Dendritic cell treated with granulocyte-macrophage colony-stimulating factor and Interleukin-4, amounts not matched to agents 40 ng/mL and 50 ng/mL, for 4 days (primary cell): ENCODE data around the gene KRT33B.

ENCODE experiments used
- H3K27ac Mint-ChIP-seq: one replicate; pipeline ENCODE4 v1.8.0; 2022; ENCODE audit warnings: mild to moderate bottlenecking, mixed read lengths
- H3K27me3 Mint-ChIP-seq: one replicate; pipeline ENCODE4 v1.8.0; 2022; ENCODE audit warnings: mild to moderate bottlenecking, mixed read lengths
- H3K36me3 Mint-ChIP-seq: one replicate; pipeline ENCODE4 v1.8.0; 2022; ENCODE audit warnings: low read depth, mixed read lengths
- H3K4me1 Mint-ChIP-seq: one replicate; pipeline ENCODE4 v1.8.0; 2022; ENCODE audit warnings: low read depth, mixed read lengths
- H3K4me3 Mint-ChIP-seq: one replicate; pipeline ENCODE4 v1.8.0; 2022; ENCODE audit warnings: mild to moderate bottlenecking, moderate library complexity, mixed read lengths
- H3K9me3 Mint-ChIP-seq: one replicate; pipeline ENCODE4 v1.8.0; 2022; ENCODE audit warnings: mixed read lengths
- intact Hi-C: fragments of 100-400 bp; cut with micrococcal nuclease; formaldehyde crosslinking; loops from one replicate; pipeline ENCODE4 v1.15.0; 2022

Gene KRT33B

DNA sequence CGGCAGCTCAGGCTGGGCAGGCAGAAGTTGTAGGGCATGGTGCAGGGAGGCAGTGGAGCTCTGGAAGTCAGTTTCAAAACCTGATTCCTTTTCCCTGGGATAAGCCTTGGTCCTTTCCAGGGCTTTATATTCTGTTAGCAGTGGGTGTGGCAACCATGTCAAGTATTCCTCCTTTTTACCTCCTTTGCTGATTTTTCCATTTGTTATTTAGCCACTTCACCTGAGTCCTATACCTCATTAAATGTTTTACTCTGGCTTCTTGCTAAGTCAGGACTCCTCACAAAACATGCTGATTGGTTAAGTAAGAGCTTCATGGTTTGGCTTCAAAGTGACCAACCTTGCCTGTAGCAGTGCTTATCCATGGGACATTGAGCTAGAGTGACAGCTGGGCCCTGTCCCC, at the start of gene KRT33B:
Gene KRT33B, minus strand, starts transcription at position 101 of the 400 bp plus-strand sequence. Its CDS starts 63 bp downstream, at position 38.
- intact Hi-C loops = no loop called here
- Mint-ChIP-seq H3K4me3 (no peak within 1 kb of the TSS), H3K27ac (no peak within 1 kb of the TSS), H3K36me3 (no peaks in the 10 kb centered on the region), H3K9me3 (no peaks in the 10 kb centered on the region), H3K27me3 (peaks cover 12% of the 10 kb centered on the region), H3K4me1 (no peaks in the 10 kb centered on the region)

DNA sequence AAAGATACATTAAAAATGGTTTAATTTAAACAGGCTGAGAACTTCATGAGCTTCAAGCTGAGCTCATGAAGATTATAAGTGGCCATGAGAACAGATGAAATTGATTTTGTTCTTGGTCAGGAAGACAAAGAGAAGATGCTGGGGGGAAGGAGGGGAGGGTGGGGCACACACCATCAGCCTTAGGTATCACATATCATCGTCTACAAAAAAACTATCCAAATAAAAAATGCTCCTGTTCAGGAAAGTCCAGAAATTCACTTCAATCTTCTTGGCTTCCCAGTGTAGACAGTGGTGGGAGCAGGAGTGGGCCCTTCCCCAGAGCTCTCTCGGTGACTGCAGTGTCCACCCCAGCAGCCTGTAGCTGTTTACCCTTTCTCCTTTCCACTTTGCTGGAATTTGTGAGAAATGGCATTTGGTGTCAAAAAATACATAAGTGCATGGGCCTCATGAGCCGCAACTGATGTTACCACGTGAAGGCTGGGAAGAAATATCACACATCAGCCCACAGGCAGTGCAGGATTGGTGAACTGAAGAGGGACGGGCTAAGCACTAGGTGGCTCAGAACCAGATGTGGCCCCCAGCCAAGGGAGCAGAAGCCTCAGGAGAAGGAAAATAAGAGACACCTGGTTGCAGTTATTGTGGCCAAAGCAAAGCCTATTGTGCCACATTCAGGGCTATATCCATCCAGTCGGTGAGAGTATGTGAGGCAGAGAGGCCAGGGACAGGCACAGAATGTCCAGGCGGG, 48.7 kb upstream of the KRT33B start:
- intact Hi-C loops = no loop called here
- Mint-ChIP-seq H3K36me3 (no peaks in the 10 kb centered on the region), H3K4me1 (peaks cover 9% of the 10 kb centered on the region), H3K27me3 (peaks cover 5% of the 10 kb centered on the region), H3K9me3 (no peaks in the 10 kb centered on the region), H3K27ac (no peak overlapping the region), H3K4me3 (no peak overlapping the region)

GRCh38 chr17:41417576-41418015, 48.0 kb upstream of the KRT33B start:
- intact Hi-C loops = no loop called here
- no peaks in the 10 kb centered on the region for H3K9me3 Mint-ChIP-seq
- no peaks in the 10 kb centered on the region for H3K36me3 Mint-ChIP-seq
- peaks cover 9% of the 10 kb centered on the region for H3K4me1 Mint-ChIP-seq
- peaks cover 7% of the 10 kb centered on the region for H3K27me3 Mint-ChIP-seq
- H3K27ac Mint-ChIP-seq = peak overlapping the region; percentile 54
- H3K4me3 Mint-ChIP-seq = no peak overlapping the region

DNA sequence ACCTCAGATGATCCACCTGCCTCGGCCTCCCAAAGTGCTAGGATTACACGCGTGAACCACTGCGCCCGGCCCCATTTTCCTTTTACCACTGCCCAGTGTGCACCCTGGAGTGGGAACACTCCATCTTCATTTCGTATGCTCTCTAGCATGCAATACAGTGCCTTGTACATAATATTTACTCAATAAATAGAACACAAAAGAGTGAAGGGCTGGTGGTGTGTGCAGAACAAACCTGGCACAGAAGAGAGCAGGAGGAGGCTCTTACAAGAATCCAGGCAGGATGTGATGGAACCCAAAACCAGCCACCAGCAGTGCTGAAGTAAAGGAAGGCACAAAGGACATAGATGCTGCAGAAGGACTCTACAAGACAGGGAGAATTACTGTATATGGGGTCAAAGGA, 47.5 kb upstream of the KRT33B start:
- H3K27me3 Mint-ChIP-seq = peaks cover 7% of the 10 kb centered on the region
- no peak overlapping the region for H3K4me3 Mint-ChIP-seq
- H3K9me3 Mint-ChIP-seq = no peaks in the 10 kb centered on the region
- peak overlapping the region; percentile 54 for H3K27ac Mint-ChIP-seq
- no peaks in the 10 kb centered on the region for H3K36me3 Mint-ChIP-seq
- intact Hi-C loops = no loop called here
- H3K4me1 Mint-ChIP-seq = peaks cover 9% of the 10 kb centered on the region

DNA sequence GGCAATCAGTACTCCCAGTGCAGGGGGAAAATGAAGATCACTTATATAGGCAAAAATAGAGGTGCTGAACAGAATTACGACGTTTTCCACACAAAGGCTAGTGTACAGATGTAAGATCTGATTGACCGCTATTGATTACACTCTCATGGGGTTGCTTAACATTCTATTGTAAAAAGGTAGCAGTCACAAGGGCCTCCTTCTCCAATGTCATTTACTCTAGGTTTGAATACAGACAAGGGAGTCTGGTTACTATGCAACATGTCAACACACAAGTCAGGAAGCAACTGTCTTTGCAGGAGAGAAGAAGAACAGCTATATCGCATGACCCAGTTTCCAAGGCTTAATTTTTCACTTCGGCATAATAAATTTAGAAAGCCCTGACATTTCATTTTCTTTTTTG, 46.9 kb upstream of the KRT33B start:
- no peaks in the 10 kb centered on the region for H3K36me3 Mint-ChIP-seq
- no peak overlapping the region for H3K27ac Mint-ChIP-seq
- peaks cover 9% of the 10 kb centered on the region for H3K4me1 Mint-ChIP-seq
- peaks cover 8% of the 10 kb centered on the region for H3K27me3 Mint-ChIP-seq
- intact Hi-C loops = no loop called here
- no peaks in the 10 kb centered on the region for H3K9me3 Mint-ChIP-seq
- H3K4me3 Mint-ChIP-seq = no peak overlapping the region

DNA sequence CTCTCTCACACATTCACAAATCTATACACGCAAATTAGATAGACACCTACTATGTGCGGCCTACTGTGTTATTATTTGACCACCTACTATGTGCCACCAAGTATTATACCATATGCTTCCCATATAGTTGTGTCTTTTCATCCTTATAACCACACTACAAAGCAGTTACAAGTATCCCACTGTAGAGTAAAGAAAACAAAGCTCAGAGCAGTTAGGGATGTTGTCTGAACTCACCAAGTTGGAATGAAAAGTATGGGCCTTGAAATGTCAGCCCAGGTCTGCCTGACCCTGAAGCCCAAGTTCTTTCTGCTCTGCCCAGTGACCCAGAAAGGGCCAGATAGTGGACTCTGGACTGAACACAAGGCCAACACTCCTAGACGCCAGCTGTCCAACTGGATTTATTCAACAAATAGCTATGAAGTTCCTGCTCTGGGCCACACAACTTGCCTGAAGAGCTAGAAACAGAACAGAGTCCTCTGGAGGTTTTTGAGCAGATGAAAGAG, 46.3 kb upstream of the KRT33B start:
- peaks cover 9% of the 10 kb centered on the region for H3K27me3 Mint-ChIP-seq
- no peaks in the 10 kb centered on the region for H3K36me3 Mint-ChIP-seq
- no peaks in the 10 kb centered on the region for H3K9me3 Mint-ChIP-seq
- H3K27ac Mint-ChIP-seq = no peak overlapping the region
- intact Hi-C loops = no loop called here
- H3K4me1 Mint-ChIP-seq = peaks cover 9% of the 10 kb centered on the region
- no peak overlapping the region for H3K4me3 Mint-ChIP-seq

DNA sequence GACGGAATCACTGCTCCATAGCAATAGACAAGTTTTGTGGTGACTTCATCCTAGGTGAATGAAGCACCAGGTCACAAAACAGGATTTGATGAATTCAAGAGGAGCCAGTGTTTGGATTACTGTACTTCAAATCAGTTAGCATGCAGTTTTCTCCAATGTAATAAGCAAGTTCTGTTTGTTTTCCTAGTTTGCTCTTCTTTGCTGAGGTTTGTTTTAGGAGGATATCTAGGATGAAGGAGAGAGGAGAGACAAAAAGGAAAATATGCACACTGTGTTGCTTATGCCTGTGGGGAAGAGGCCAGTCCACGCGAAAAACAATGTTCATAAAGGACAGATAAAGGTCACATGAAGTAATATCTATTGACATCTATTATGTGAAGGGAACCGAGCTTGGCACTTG, 45.8 kb upstream of the KRT33B start:
- H3K4me1 Mint-ChIP-seq = peaks cover 9% of the 10 kb centered on the region
- no peak overlapping the region for H3K4me3 Mint-ChIP-seq
- peaks cover 9% of the 10 kb centered on the region for H3K27me3 Mint-ChIP-seq
- intact Hi-C loops = no loop called here
- H3K36me3 Mint-ChIP-seq = no peaks in the 10 kb centered on the region
- H3K9me3 Mint-ChIP-seq = no peaks in the 10 kb centered on the region
- H3K27ac Mint-ChIP-seq = no peak overlapping the region

GRCh38 chr17:41413982-41414381, 44.4 kb upstream of the KRT33B start:
- no peaks in the 10 kb centered on the region for H3K9me3 Mint-ChIP-seq
- intact Hi-C loops = no loop called here
- no peak overlapping the region for H3K27ac Mint-ChIP-seq
- H3K4me1 Mint-ChIP-seq = peaks cover 9% of the 10 kb centered on the region
- H3K36me3 Mint-ChIP-seq = no peaks in the 10 kb centered on the region
- no peak overlapping the region for H3K4me3 Mint-ChIP-seq
- peaks cover 9% of the 10 kb centered on the region for H3K27me3 Mint-ChIP-seq

- Mint-ChIP-seq H3K36me3 (no peaks in the 10 kb centered on the region), H3K9me3 (no peaks in the 10 kb centered on the region), H3K4me3 (no peak overlapping the region), H3K27ac (no peak overlapping the region), H3K4me1 (peaks cover 9% of the 10 kb centered on the region), H3K27me3 (peaks cover 9% of the 10 kb centered on the region)
- intact Hi-C loops = no loop called here
Measured at GRCh38 chr17:41413353-41413957, 43.8 kb upstream of the KRT33B start.

- Mint-ChIP-seq H3K9me3 (no peaks in the 10 kb centered on the region), H3K27ac (no peak overlapping the region)
Measured at GRCh38 chr17:41411072-41411840, 41.6 kb upstream of the KRT33B start.

GRCh38 chr17:41407226-41407625, 37.6 kb upstream of the KRT33B start:
- peaks cover 12% of the 10 kb centered on the region for H3K4me1 Mint-ChIP-seq
- intact Hi-C loops = no loop called here
- no peak overlapping the region for H3K4me3 Mint-ChIP-seq
- H3K9me3 Mint-ChIP-seq = no peaks in the 10 kb centered on the region
- H3K27ac Mint-ChIP-seq = no peak overlapping the region
- H3K36me3 Mint-ChIP-seq = no peaks in the 10 kb centered on the region
- H3K27me3 Mint-ChIP-seq = peaks cover 4% of the 10 kb centered on the region

More at GRCh38 chr17:41411072-41411840, 41.6 kb upstream of the KRT33B start:
- intact Hi-C loops = no loop called here
- no peaks in the 10 kb centered on the region for H3K4me1 Mint-ChIP-seq
- H3K4me3 Mint-ChIP-seq = no peak overlapping the region
- H3K27me3 Mint-ChIP-seq = peaks cover 9% of the 10 kb centered on the region
- no peaks in the 10 kb centered on the region for H3K36me3 Mint-ChIP-seq

DNA sequence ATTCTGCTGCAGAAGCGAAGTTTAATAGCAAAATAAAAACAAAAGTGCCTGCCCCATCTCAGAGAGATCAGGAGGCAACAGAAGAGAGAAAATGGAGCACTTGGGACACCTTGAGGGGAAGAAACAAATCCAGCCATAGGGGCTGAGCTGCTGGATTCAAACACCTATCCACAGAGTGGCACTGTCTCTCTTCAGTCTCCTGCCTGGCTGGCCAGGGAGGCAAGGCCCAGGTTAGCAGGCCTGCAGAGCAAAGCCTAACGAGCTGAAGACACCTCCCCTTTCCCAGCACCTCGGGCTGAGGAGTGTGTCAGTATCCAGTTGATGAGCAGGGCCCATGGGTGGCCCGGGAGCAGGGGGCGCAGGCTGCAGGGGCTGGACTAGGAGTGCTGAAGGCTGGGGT, 36.6 kb upstream of the KRT33B start:
- Mint-ChIP-seq H3K27ac (no peak overlapping the region), H3K36me3 (no peaks in the 10 kb centered on the region), H3K4me3 (no peak overlapping the region), H3K9me3 (no peaks in the 10 kb centered on the region), H3K27me3 (peaks cover 2% of the 10 kb centered on the region), H3K4me1 (peaks cover 12% of the 10 kb centered on the region)
- intact Hi-C loops = no loop called here

DNA sequence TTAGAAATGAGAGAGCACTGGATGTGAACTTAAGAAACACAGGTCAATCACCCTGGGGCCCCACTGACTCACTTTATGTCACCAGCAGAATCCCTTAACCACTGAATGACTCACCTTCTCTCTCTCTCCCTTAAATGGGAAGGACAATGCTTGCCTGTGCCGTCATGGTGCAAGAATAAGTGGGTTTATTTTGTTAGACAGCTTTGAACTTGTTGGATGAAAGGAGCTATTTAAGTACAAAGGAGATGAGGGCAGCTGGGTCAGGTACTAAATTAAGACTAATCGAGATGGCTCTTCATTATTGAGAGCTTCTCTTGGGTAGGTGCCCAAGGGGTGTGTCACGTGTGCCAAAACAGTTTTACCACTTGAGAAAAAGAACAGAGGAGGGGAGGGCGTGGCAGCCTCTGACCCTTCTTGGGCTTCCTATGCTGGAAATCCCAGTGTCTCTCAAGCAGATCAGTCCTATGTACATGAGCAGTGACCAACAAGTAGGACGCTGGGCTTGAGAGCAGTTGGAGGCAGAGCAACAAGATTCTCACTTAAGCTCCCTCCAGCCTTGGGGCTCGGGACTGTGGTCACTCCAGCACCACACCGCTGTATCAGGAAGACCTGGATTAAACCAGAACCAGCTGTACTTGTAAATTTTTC, 34.5 kb upstream of the KRT33B start:
- H3K27me3 Mint-ChIP-seq = peaks cover 6% of the 10 kb centered on the region
- intact Hi-C loops = no loop called here
- H3K9me3 Mint-ChIP-seq = no peaks in the 10 kb centered on the region
- no peaks in the 10 kb centered on the region for H3K36me3 Mint-ChIP-seq
- no peak overlapping the region for H3K27ac Mint-ChIP-seq
- H3K4me3 Mint-ChIP-seq = no peak overlapping the region
- peaks cover 12% of the 10 kb centered on the region for H3K4me1 Mint-ChIP-seq
